ENCODE data around the gene RUNX1.

The RUNX1 gene

GRCh38 chr21:35058058-35058457 is 9.0 kb upstream of the RUNX1 start:
- DNase-seq = no peak

GRCh38 chr21:35057428-35057827 is 8.3 kb upstream of the RUNX1 start:
- no peak for DNase-seq

GRCh38 chr21:35053356-35054096 is 4.4 kb upstream of the RUNX1 start:
- peak; percentile 41 for DNase-seq

- no peak for DNase-seq
Observed at GRCh38 chr21:35052801-35053200, 3.7 kb upstream of the RUNX1 start.

- DNase-seq = peak; percentile 98
Observed at GRCh38 chr21:35051287-35051818, 2.3 kb upstream of the RUNX1 start.

GRCh38 chr21:35050348-35051286 is 1.5 kb upstream of the RUNX1 start:
- peak; percentile 35 for DNase-seq

- DNase-seq = peak; percentile 80
Observed at GRCh38 chr21:35048183-35048601, 910 bp downstream of the RUNX1 start.

- no peak for DNase-seq
Observed at GRCh38 chr21:35046880-35047229, 2.2 kb downstream of the RUNX1 start.

- DNase-seq = peak; percentile 83
Observed at GRCh38 chr21:35046263-35046624, 2.9 kb downstream of the RUNX1 start.

GRCh38 chr21:35045542-35046262 is 3.4 kb downstream of the RUNX1 start:
- no peak for DNase-seq

GRCh38 chr21:35044770-35045541 is 4.1 kb downstream of the RUNX1 start:
- no peak for DNase-seq

- DNase-seq = no peak
Observed at GRCh38 chr21:35044128-35044527, 5.0 kb downstream of the RUNX1 start.

GRCh38 chr21:35043549-35043948 is 5.6 kb downstream of the RUNX1 start:
- no peak for DNase-seq

GRCh38 chr21:35042836-35043235 is 6.3 kb downstream of the RUNX1 start:
- no peak for DNase-seq

- no peak for DNase-seq
Observed at GRCh38 chr21:35041881-35042280, 7.2 kb downstream of the RUNX1 start.

- no peak for DNase-seq
Observed at GRCh38 chr21:35041122-35041521, 8.0 kb downstream of the RUNX1 start.

GRCh38 chr21:35039595-35040289 is 9.4 kb downstream of the RUNX1 start:
- no peak for DNase-seq

GRCh38 chr21:35038772-35039319 is 10.3 kb downstream of the RUNX1 start:
- DNase-seq = no peak

GRCh38 chr21:35037384-35037765 is 11.7 kb downstream of the RUNX1 start:
- DNase-seq = no peak

GRCh38 chr21:35036465-35037383 is 12.4 kb downstream of the RUNX1 start:
- DNase-seq = no peak
